Fibroblast of lung (primary cell): ENCODE data around the gene NUP98. TPM values are rescaled to one million over a fixed set of nuclear protein-coding genes. Genes with fewer than 3 reads are reported as not detected.

ENCODE experiments used
- DNase-seq, 2 donors: peaks; one replicate each; pipeline versions ENCODE4 v3.0.0 to v3.0.0-alpha.2; 2010; ENCODE audit warnings: low read depth in 2 of 2
- H2AFZ ChIP-seq: 2 replicates; pipeline ENCODE4 v1.5.1; 2012; ENCODE audit warnings: low read length, control low read depth, inconsistent platforms
- H3K27ac ChIP-seq: 2 replicates; pipeline ENCODE4 v1.5.1; 2011; ENCODE audit warnings: low read length, control low read depth; ENCODE audit not compliant: insufficient read depth
- H3K27me3 ChIP-seq: 2 replicates; pipeline ENCODE4 v1.5.1; 2011; ENCODE audit warnings: mild to moderate bottlenecking, low read length; ENCODE audit not compliant: control insufficient read depth, insufficient read depth
- H3K36me3 ChIP-seq: 2 replicates; pipeline ENCODE4 v1.5.1; 2011; ENCODE audit warnings: low read length; ENCODE audit not compliant: control insufficient read depth, insufficient read depth
- H3K4me1 ChIP-seq: 2 replicates; pipeline ENCODE4 v1.5.1; 2011; ENCODE audit warnings: low read length; ENCODE audit not compliant: control insufficient read depth, insufficient read depth; ENCODE audit errors: extremely low read depth
- H3K4me2 ChIP-seq: 2 replicates; pipeline ENCODE4 v1.5.1; 2011; ENCODE audit warnings: low read length, control low read depth; ENCODE audit not compliant: insufficient read depth; ENCODE audit errors: extremely low read depth
- H3K4me3 ChIP-seq, 4 experiments: fragments of 200-600 bp in 1 of 4; sonication (generic) in 1 of 4; replicated peaks in 1 of 4; 2 replicates each; pipeline ENCODE4 v1.5.1; 2011 to 2016; ENCODE audit warnings: low read length in 4 of 4, low read depth in 3 of 4, mild to moderate bottlenecking in 3 of 4, control low read depth in 2 of 4, inconsistent platforms in 1 of 4, mixed read lengths in 1 of 4; ENCODE audit not compliant: insufficient read depth in 1 of 4; ENCODE audit errors: control extremely low read depth in 1 of 4
- H3K79me2 ChIP-seq: 2 replicates; pipeline ENCODE4 v1.5.1; 2012; ENCODE audit warnings: mild to moderate bottlenecking, low read length, inconsistent platforms; ENCODE audit not compliant: control insufficient read depth, insufficient read depth
- H3K9ac ChIP-seq: 2 replicates; pipeline ENCODE4 v1.5.1; 2011; ENCODE audit warnings: mild to moderate bottlenecking, low read length, control low read depth; ENCODE audit not compliant: insufficient read depth
- H3K9me3 ChIP-seq: 2 replicates; pipeline ENCODE4 v1.5.1; 2012; ENCODE audit warnings: low read depth, low read length; ENCODE audit not compliant: control insufficient read depth, insufficient read depth
- H4K20me1 ChIP-seq: 2 replicates; pipeline ENCODE4 v1.5.1; 2011; ENCODE audit warnings: low read length; ENCODE audit not compliant: control insufficient read depth, insufficient read depth; ENCODE audit errors: extremely low read depth
- EZH2 ChIP-seq: IDR thresholded peaks from 2 replicates; pipeline ENCODE4 v1.5.1; 2012; ENCODE audit warnings: low read length, control low read depth, mild to moderate bottlenecking; ENCODE audit errors: missing control alignments
- polyA plus RNA-seq, 2 donors: library from polyadenylated mRNA; depleted of rRNA in 1 of 2; stranded (reverse) in 1 of 2; unstranded in 1 of 2; fragments of >200 nt; gene quantifications; 2 replicates each; pipeline ENCODE4 v1.2.1, GENCODE V29; 2011 to 2012; ENCODE audit warnings: missing spikeins in 1 of 2
- total RNA-seq: library from RNA; depleted of rRNA; stranded (reverse); fragments of >200 nt; gene quantifications from 2 replicates; pipeline ENCODE4 v1.2.1, GENCODE V29; 2014
- TF ChIP-seq, protein P1 (sequence below), 2 donors: IDR thresholded peaks in 1 of 2; conservative IDR thresholded peaks in 1 of 2; 1 replicate in 1 of 2; 2 replicates in 1 of 2; pipeline ENCODE4 v1.5.1; 2011 to 2012; ENCODE audit warnings: low read length in 2 of 2, control low read depth in 1 of 2, inconsistent platforms in 1 of 2, low read depth in 1 of 2, mild to moderate bottlenecking in 1 of 2

The NUP98 gene
- total and polyA plus RNA-seq, 2 donors (not counting 1 experiment from before 2014, with no cell fraction given) = 60.6 to 99.6 TPM

DNA sequence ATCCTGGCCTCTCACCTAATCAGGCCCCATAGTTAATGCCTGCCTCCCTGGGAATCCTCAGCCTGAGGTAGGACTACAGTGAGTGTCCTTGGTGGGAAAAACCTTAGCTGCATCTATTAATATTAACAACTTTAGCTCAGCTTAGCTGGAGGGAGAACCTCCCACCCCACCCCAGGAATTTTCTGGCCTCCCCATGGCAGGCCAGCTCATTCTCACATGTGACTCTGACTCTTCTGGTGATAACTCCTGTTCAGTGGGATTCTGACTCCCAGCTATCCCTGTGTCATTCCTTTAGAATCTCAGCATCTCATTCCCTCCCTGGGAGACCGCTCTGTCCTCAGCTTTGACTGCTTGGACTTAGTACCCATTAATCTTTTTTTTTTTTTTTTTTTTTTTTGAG, 170.1 kb downstream of the NUP98 start:
- no peak overlapping the region for H3K27ac ChIP-seq
- no peak overlapping the region for H3K9ac ChIP-seq
- H3K4me3 ChIP-seq = no peak overlapping the region
- DNase-seq = peak in 1 of 2 donors; percentile 53
- no peaks in the 10 kb centered on the region for H3K27me3 ChIP-seq
- no peaks in the 10 kb centered on the region for H3K79me2 ChIP-seq
- no peaks in the 10 kb centered on the region for H4K20me1 ChIP-seq
- H2AFZ ChIP-seq = no peak overlapping the region
- no peak overlapping the region for H3K4me2 ChIP-seq
- TF ChIP-seq, protein P1, sequence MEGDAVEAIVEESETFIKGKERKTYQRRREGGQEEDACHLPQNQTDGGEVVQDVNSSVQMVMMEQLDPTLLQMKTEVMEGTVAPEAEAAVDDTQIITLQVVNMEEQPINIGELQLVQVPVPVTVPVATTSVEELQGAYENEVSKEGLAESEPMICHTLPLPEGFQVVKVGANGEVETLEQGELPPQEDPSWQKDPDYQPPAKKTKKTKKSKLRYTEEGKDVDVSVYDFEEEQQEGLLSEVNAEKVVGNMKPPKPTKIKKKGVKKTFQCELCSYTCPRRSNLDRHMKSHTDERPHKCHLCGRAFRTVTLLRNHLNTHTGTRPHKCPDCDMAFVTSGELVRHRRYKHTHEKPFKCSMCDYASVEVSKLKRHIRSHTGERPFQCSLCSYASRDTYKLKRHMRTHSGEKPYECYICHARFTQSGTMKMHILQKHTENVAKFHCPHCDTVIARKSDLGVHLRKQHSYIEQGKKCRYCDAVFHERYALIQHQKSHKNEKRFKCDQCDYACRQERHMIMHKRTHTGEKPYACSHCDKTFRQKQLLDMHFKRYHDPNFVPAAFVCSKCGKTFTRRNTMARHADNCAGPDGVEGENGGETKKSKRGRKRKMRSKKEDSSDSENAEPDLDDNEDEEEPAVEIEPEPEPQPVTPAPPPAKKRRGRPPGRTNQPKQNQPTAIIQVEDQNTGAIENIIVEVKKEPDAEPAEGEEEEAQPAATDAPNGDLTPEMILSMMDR (conservative IDR thresholded peaks at IDR 0.05 in 1 of 2, IDR thresholded peaks at IDR 0.05 in 1 of 2; ENCODE audit: low read depth in 1 of 2, low read length in 2 of 2) = no peak
- no peak for TF ChIP-seq EZH2
- H3K9me3 ChIP-seq = no peaks in the 10 kb centered on the region
- H3K36me3 ChIP-seq = no peaks in the 10 kb centered on the region
- H3K4me1 ChIP-seq = no peaks in the 10 kb centered on the region

DNA sequence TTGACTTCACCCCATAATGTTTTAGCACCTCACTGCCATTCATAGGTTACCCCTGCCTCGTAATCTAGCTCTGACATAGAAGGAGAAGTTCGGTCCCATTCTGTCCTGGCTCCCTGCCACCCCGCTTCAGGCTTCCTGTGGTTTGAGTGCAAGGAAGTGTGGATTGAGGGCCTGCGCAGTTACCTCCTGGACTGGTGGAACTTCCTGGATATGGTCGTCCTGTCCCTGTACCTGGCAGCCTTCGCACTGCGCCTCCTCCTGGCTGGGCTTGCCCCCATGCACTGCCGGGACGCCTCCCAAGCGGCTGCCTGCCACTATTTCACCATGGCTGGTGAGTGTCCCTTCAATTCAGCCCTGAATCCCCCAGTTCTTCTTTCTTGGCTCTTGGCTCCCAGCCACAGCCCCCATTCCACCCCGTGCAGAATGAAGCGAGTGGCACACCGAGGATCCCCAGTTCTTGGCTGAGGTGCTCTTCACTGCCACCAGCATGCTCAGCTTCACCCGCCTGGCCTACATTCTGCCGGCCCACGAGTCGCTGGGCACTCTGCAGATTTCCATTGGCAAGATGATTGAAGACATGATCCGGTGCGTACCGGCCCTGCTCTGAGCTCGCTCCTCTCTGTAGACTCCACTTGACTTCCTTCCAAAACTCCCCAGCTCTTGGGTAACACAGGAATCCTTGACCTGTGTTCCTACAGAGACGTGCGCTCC, 170.9 kb downstream of the NUP98 start:
- TF ChIP-seq EZH2 = no peak
- TF ChIP-seq, protein P1 (conservative IDR thresholded peaks at IDR 0.05 in 1 of 2, IDR thresholded peaks at IDR 0.05 in 1 of 2; ENCODE audit: low read depth in 1 of 2, low read length in 2 of 2) = no peak
- Histone ChIP-seq H3K79me2 (no peaks in the 10 kb centered on the region), H3K4me3 (no peak overlapping the region), H2AFZ (no peak overlapping the region), H3K27me3 (no peaks in the 10 kb centered on the region), H3K4me2 (no peak overlapping the region), H3K9ac (no peak overlapping the region), H3K27ac (no peak overlapping the region), H4K20me1 (no peaks in the 10 kb centered on the region), H3K36me3 (no peaks in the 10 kb centered on the region), H3K4me1 (no peaks in the 10 kb centered on the region), H3K9me3 (no peaks in the 10 kb centered on the region)
- no peak for DNase-seq

Other genes starting within 250 kb of the NUP98 start
- gene ART5, start 155.6 kb downstream of the NUP98 start, total RNA-seq = 0.50 and 0.77 TPM in 2 replicates
- gene ART5, start 155.6 kb downstream of the NUP98 start, polyA plus RNA-seq = 0.15 TPM in 1 of 2 replicates, not detected in the other
- gene ART1, start 152.4 kb downstream of the NUP98 start, total RNA-seq = not detected in 2 replicates
- gene ART1, start 152.4 kb downstream of the NUP98 start, polyA plus RNA-seq = not detected in 2 replicates
- 0.50 and 0.51 TPM in 2 replicates for gene CHRNA10, start 126.2 kb downstream of the NUP98 start, total RNA-seq
- gene CHRNA10, start 126.2 kb downstream of the NUP98 start, polyA plus RNA-seq = 0.16 and 0.23 TPM in 2 replicates
- 10.8 and 12.4 TPM in 2 replicates for gene PGAP2, start 11.0 kb upstream of the NUP98 start, total RNA-seq
- 12.8 and 18.9 TPM in 2 replicates for gene PGAP2, start 11.0 kb upstream of the NUP98 start, polyA plus RNA-seq
- 6.2 and 10.9 TPM in 2 replicates for gene RHOG, start 43.4 kb upstream of the NUP98 start, total RNA-seq
- 53.1 and 61.8 TPM in 2 replicates for gene RHOG, start 43.4 kb upstream of the NUP98 start, polyA plus RNA-seq
- 25.7 and 44.6 TPM in 2 replicates for gene STIM1, start 58.1 kb upstream of the NUP98 start, total RNA-seq
- 24.6 and 38.1 TPM in 2 replicates for gene STIM1, start 58.1 kb upstream of the NUP98 start, polyA plus RNA-seq